IMR-90 (cell line): Measurements from ENCODE around the gene NSMCE3. TPM values are rescaled to one million over a fixed set of nuclear protein-coding genes. Genes with fewer than 3 reads are reported as not detected.

Experiments
- ATAC-seq: fragments of 200-7000 bp; cut with Tn5 transposase; 2 replicates; pipeline ENCODE4 v1.9.1; 2020; ENCODE audit warnings: low read depth, mild to moderate bottlenecking, moderate library complexity
- BruUV-seq: library from RNA; stranded (reverse); fragments of 400-500 nt; replicated peaks from 2 replicates; lab custom pipeline; 2021; lab: Mats Ljungman, UMichigan
- CTCF ChIA-PET: fragments of 300-600 bp; formaldehyde crosslinking; extraction: SDS; loops from one replicate; lab custom pipeline; 2021; ENCODE audit warnings: antibody characterized with exemption; lab: Yijun Ruan, JAX
- POLR2A ChIA-PET: fragments of 300-600 bp; sonication (Branson Sonifier 250); formaldehyde crosslinking; loops from one replicate; lab custom pipeline; 2022; ENCODE audit warnings: antibody characterized with exemption; ENCODE audit not compliant: unreplicated experiment; lab: Charles Lee
- DNase-seq: peaks from one replicate; pipeline ENCODE4 v3.0.0; 2013
- H2AFZ ChIP-seq: replicated peaks from 2 replicates; pipeline ENCODE3; 2013; ENCODE audit warnings: low read length, mild to moderate bottlenecking; ENCODE audit not compliant: poor library complexity
- H2AK5ac ChIP-seq: 2 replicates; pipeline ENCODE4 v1.6.1; 2013; ENCODE audit warnings: low read depth, low read length, inconsistent platforms
- H2AK9ac ChIP-seq: replicated peaks from 2 replicates; pipeline ENCODE3; 2013; ENCODE audit warnings: mild to moderate bottlenecking, low read depth, low read length, moderate library complexity; ENCODE audit not compliant: poor library complexity
- H2BK120ac ChIP-seq: 2 replicates; pipeline ENCODE4 v1.6.1; 2013; ENCODE audit warnings: low read depth, low read length, inconsistent platforms
- H2BK15ac ChIP-seq: 3 replicates; pipeline ENCODE4 v1.6.1; 2013; ENCODE audit warnings: low read depth, low read length, inconsistent platforms
- H2BK20ac ChIP-seq: 2 replicates; pipeline ENCODE4 v1.6.1; 2013; ENCODE audit warnings: low read depth, mild to moderate bottlenecking, inconsistent platforms, low read length, moderate library complexity
- H2BK5ac ChIP-seq: 2 replicates; pipeline ENCODE4 v1.6.1; 2013; ENCODE audit warnings: mild to moderate bottlenecking, low read depth, low read length, inconsistent platforms; ENCODE audit not compliant: poor library complexity, severe bottlenecking
- H3K14ac ChIP-seq: replicated peaks from 2 replicates; pipeline ENCODE4 v1.6.1; 2013; ENCODE audit warnings: low read depth, low read length, inconsistent platforms
- H3K18ac ChIP-seq: 2 replicates; pipeline ENCODE4 v1.6.1; 2013; ENCODE audit warnings: low read depth, low read length, control low read depth
- H3K23ac ChIP-seq: 2 replicates; pipeline ENCODE4 v1.6.1; 2013; ENCODE audit warnings: low read depth, low read length, inconsistent platforms
- H3K27ac ChIP-seq: 2 replicates; pipeline ENCODE4 v1.5.1; 2013; ENCODE audit warnings: mild to moderate bottlenecking, control low read depth, low read length; ENCODE audit not compliant: insufficient read depth
- H3K27me3 ChIP-seq: 2 replicates; pipeline ENCODE4 v1.6.1; 2013; ENCODE audit warnings: low read length; ENCODE audit not compliant: control insufficient read depth, insufficient read depth
- H3K36me3 ChIP-seq: 2 replicates; pipeline ENCODE4 v1.6.1; 2013; ENCODE audit warnings: low read length, mixed read lengths; ENCODE audit not compliant: control insufficient read depth, insufficient read depth
- H3K4ac ChIP-seq: 2 replicates; pipeline ENCODE4 v1.6.1; 2013; ENCODE audit warnings: low read depth, low read length, inconsistent platforms
- H3K4me1 ChIP-seq: 2 replicates; pipeline ENCODE4 v1.6.1; 2013; ENCODE audit warnings: low read length, mixed read lengths; ENCODE audit not compliant: control insufficient read depth, insufficient read depth
- H3K4me2 ChIP-seq: 2 replicates; pipeline ENCODE4 v1.6.1; 2013; ENCODE audit warnings: low read depth, mild to moderate bottlenecking, control low read depth, low read length, moderate library complexity
- H3K4me3 ChIP-seq: 2 replicates; pipeline ENCODE4 v1.5.1; 2013; ENCODE audit warnings: low read depth, mild to moderate bottlenecking, control low read depth, low read length, moderate library complexity; ENCODE audit not compliant: insufficient read depth
- H3K56ac ChIP-seq: 2 replicates; pipeline ENCODE4 v1.6.1; 2013; ENCODE audit warnings: low read length, inconsistent platforms; ENCODE audit not compliant: insufficient read depth; ENCODE audit errors: extremely low read depth
- H3K79me1 ChIP-seq, 2 experiments: 2 replicates each; pipeline ENCODE4 v1.6.1; 2013; ENCODE audit warnings: low read length in 2 of 2, inconsistent platforms in 1 of 2, low read depth in 1 of 2
- H3K9ac ChIP-seq: 2 replicates; pipeline ENCODE4 v1.6.1; 2013; ENCODE audit warnings: low read depth, low read length, control low read depth
- H3K9me1 ChIP-seq: 2 replicates; pipeline ENCODE4 v1.6.1; 2013; ENCODE audit warnings: low read length, inconsistent platforms; ENCODE audit not compliant: insufficient read depth
- H3K9me3 ChIP-seq: 2 replicates; pipeline ENCODE4 v1.6.1; 2013; ENCODE audit warnings: low read length; ENCODE audit not compliant: control insufficient read depth, insufficient read depth
- H4K20me1 ChIP-seq: 2 replicates; pipeline ENCODE4 v1.6.1; 2013; ENCODE audit warnings: low read length, inconsistent platforms; ENCODE audit not compliant: insufficient read depth
- H4K5ac ChIP-seq: 2 replicates; pipeline ENCODE4 v1.6.1; 2013; ENCODE audit warnings: mild to moderate bottlenecking, low read depth, low read length, control low read depth
- H4K8ac ChIP-seq, 2 experiments: 2 replicates each; pipeline ENCODE4 v1.6.1; 2013; ENCODE audit warnings: low read depth in 2 of 2, low read length in 2 of 2, control low read depth in 1 of 2, inconsistent platforms in 1 of 2
- H4K91ac ChIP-seq: 2 replicates; pipeline ENCODE4 v1.6.1; 2013; ENCODE audit warnings: low read depth, low read length, inconsistent platforms; ENCODE audit not compliant: insufficient read depth
- MXI1 ChIP-seq: IDR thresholded peaks from 2 replicates; pipeline ENCODE4 v1.6.1; 2012; ENCODE audit warnings: low read depth, mild to moderate bottlenecking, low read length, moderate library complexity, borderline replicate concordance
- WGBS, 2 experiments: methylation state at CpG; one replicate each; pipeline versions ENCODE4 v1.1.5 to v1.1.7; 2013; ENCODE audit warnings: missing lambda C conversion rate in 2 of 2; ENCODE audit not compliant: insufficient read length in 1 of 2; ENCODE audit errors: extremely low coverage in 2 of 2; 5-methylcytosine and 5-hydroxymethylcytosine counted together
- dilution Hi-C: fragments of 300-500 bp; cut with HindIII; formaldehyde crosslinking; loops from one replicate; pipeline ENCODE4 v1.14.3; 2018; ENCODE audit warnings: low sequenced_read_pairs; ENCODE audit not compliant: unreplicated experiment
- in situ Hi-C: fragments of 300-500 bp; cut with MboI; formaldehyde crosslinking; loops from 3 replicates; pipeline ENCODE4 v1.14.3; 2019; ENCODE audit warnings: low sequenced_read_pairs, inconsistent platforms, mixed read lengths
- intact Hi-C: fragments of 100-400 bp; cut with micrococcal nuclease; formaldehyde crosslinking; loops from 2 replicates; pipeline ENCODE4 v1.10.0; 2022
- microRNA-seq, 2 experiments: library from miRNA; stranded (forward) in 1 of 2; unstranded in 1 of 2; fragments of 10-50 nt in 1 of 2; fragments of <30 nt in 1 of 2; gene quantifications in 1 of 2; microRNA quantifications in 1 of 2; one replicate each; pipeline versions ENCODE3 to v1.1.0; 2013 to 2020; ENCODE audit not compliant: insufficient read depth in 1 of 2, insufficient read length in 1 of 2, unreplicated experiment in 1 of 2
- polyA plus RNA-seq, 3 experiments: library from polyadenylated mRNA; depleted of rRNA; stranded (reverse); fragments of >200 nt; gene quantifications; 2 replicates each; pipeline ENCODE4 v1.2.3, GENCODE V29; 2012; ENCODE audit warnings: low replicate concordance in 1 of 3
- small RNA-seq, 5 experiments: library from RNA; depleted of rRNA; stranded (forward); fragments of <200 nt; gene quantifications; one replicate each; pipeline ENCODE3, GENCODE V24; 2012
- total RNA-seq: library from RNA; depleted of rRNA; stranded (reverse); fragments of >200 nt; gene quantifications from 2 replicates; pipeline ENCODE4 v1.2.3, GENCODE V29; 2012

The NSMCE3 gene
- total and polyA plus RNA-seq, 2 of the 4 experiments (the other 2 are of a cell fraction), result 5.1 to 6.3 TPM

GRCh38 chr15:29216955-29217354, 52.7 kb downstream of the NSMCE3 start:
- H4K5ac ChIP-seq, result no peak overlapping the region
- H3K9me3 ChIP-seq, result no peaks in the 10 kb centered on the region
- no peaks in the 10 kb centered on the region for H3K9me1 ChIP-seq
- ATAC-seq (no peak), DNase-seq (no peak)
- H3K18ac ChIP-seq, result no peak overlapping the region
- CTCF ChIA-PET, result no interaction called here
- POLR2A ChIA-PET, result no interaction called here
- H2AFZ ChIP-seq, result no peak overlapping the region
- H2AK9ac ChIP-seq, result no peak overlapping the region
- no peak overlapping the region for H2BK20ac ChIP-seq
- intact Hi-C loops, result no loop called here
- no peaks in the 10 kb centered on the region for H4K20me1 ChIP-seq
- no peak overlapping the region for H2BK15ac ChIP-seq
- H2AK5ac ChIP-seq, result no peak overlapping the region
- H4K91ac ChIP-seq, result no peak overlapping the region
- in situ Hi-C loops, result no loop called here
- H3K36me3 ChIP-seq, result no peaks in the 10 kb centered on the region
- no CpG with 5 or more reads among the region's 3 CpGs for WGBS, 2 experiments
- H3K23ac ChIP-seq, result no peak overlapping the region
- BruUV-seq, result no TSS peak
- no peak overlapping the region for H2BK120ac ChIP-seq
- no peak overlapping the region for H3K4ac ChIP-seq
- H2BK5ac ChIP-seq, result no peak overlapping the region
- no peaks in the 10 kb centered on the region for H3K79me1 ChIP-seq
- no peak overlapping the region for H3K9ac ChIP-seq
- H3K14ac ChIP-seq, result no peak overlapping the region
- H3K4me2 ChIP-seq, result no peak overlapping the region
- dilution Hi-C loops, result no loop called here
- H3K4me3 ChIP-seq, result no peak overlapping the region
- no peak overlapping the region for H3K27ac ChIP-seq
- H3K56ac ChIP-seq, result no peak overlapping the region
- no peaks in the 10 kb centered on the region for H3K27me3 ChIP-seq
- no peak overlapping the region for H4K8ac ChIP-seq
- H3K4me1 ChIP-seq, result no peaks in the 10 kb centered on the region
- no peak for TF ChIP-seq MXI1

Small RNA genes within 50 kb of the gene (microRNA-seq; reads per million reads assigned to microRNA genes)
- not detected for gene RF00201 (ENCODE audit: insufficient read depth, insufficient read length)

Small RNA genes within 50 kb of the gene (small RNA-seq; reads per million reads assigned to genes)
- 0 reads per million in 5 experiments for gene RF00201
